Measurements from ENCODE around the gene SGCD.

SGCD gene

DNA sequence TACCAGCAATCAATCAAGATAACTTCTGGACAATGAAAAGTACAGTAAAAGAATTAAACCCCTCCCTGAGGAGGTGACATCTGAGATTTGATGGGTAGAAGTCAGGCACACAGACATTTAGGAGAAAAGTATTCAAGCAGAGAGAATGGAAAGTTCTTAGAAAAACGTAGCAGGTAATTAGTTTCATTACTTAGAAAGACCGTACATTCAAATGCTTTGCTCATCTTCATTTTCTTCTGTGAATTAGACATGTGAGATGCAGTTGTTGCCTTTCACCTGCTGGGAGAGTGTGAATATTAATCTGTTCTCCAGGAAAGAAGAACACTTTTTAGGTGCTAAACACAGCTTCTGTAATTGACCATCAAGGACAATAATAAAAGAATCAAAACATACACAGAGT is 451.8 kb downstream of the SGCD start:
- TF ChIP-seq, protein P1, sequence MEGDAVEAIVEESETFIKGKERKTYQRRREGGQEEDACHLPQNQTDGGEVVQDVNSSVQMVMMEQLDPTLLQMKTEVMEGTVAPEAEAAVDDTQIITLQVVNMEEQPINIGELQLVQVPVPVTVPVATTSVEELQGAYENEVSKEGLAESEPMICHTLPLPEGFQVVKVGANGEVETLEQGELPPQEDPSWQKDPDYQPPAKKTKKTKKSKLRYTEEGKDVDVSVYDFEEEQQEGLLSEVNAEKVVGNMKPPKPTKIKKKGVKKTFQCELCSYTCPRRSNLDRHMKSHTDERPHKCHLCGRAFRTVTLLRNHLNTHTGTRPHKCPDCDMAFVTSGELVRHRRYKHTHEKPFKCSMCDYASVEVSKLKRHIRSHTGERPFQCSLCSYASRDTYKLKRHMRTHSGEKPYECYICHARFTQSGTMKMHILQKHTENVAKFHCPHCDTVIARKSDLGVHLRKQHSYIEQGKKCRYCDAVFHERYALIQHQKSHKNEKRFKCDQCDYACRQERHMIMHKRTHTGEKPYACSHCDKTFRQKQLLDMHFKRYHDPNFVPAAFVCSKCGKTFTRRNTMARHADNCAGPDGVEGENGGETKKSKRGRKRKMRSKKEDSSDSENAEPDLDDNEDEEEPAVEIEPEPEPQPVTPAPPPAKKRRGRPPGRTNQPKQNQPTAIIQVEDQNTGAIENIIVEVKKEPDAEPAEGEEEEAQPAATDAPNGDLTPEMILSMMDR (IDR thresholded peaks at IDR 0.05) = no peak
- Histone ChIP-seq H3K4me1 (ENCODE audit: control insufficient read depth in 1 of 2, insufficient read depth in 1 of 2, low read depth in 1 of 2, low read length in 1 of 2) (no peaks in the 10 kb centered on the region), H3K4me3 (ENCODE audit: low read depth in 1 of 2, low read length in 1 of 2) (no peak overlapping the region), H3K27me3 (no peaks in the 10 kb centered on the region), H3K36me3 (no peaks in the 10 kb centered on the region), H3K9me3 (no peaks in the 10 kb centered on the region), H3K27ac (no peak overlapping the region)

DNA sequence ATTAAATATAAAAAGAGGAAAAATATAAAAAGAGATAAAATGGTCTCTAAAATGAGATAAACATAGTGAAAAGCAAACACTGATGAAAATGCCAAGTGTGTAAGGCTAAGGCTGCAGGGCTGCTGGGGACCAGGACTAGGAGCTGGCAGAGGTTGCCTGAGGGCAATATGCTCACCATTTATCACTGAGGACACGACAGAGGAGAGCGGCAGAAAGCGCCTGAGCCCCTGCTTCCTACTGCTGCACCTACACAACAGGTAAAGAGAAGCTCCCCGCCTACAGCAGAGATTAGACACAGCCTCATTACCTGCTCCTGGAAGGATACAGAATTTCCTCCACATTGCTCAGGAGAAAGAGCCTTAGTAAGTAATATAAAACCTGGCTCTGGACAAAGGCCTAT is 452.5 kb downstream of the SGCD start:
- H3K4me1 ChIP-seq (ENCODE audit: control insufficient read depth in 1 of 2, insufficient read depth in 1 of 2, low read depth in 1 of 2, low read length in 1 of 2) = no peaks in the 10 kb centered on the region
- no peaks in the 10 kb centered on the region for H3K9me3 ChIP-seq
- TF ChIP-seq, protein P1 (IDR thresholded peaks at IDR 0.05) = no peak
- H3K4me3 ChIP-seq (ENCODE audit: low read depth in 1 of 2, low read length in 1 of 2) = no peak overlapping the region
- no peaks in the 10 kb centered on the region for H3K36me3 ChIP-seq
- no peak overlapping the region for H3K27ac ChIP-seq
- no peaks in the 10 kb centered on the region for H3K27me3 ChIP-seq

DNA sequence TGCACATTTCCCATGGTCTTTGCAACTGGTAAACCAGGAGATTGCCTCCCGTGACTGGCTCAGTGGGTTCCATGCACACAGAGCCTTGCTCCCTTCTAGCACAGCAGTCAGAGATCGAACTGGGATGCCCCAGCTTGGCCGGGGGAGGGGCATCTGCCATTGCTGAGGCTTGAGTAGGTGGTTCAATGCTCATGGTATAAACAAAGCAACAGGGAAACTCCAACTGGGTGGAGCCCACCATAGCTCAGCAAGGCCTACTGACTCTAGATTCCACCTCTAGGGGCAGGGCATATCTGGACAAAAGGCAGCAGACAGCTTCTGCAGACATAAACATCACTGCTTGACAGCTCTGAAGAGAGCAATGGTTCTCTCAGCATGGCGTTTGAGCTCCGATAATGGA is 456.1 kb downstream of the SGCD start:
- no peaks in the 10 kb centered on the region for H3K4me1 ChIP-seq (ENCODE audit: control insufficient read depth in 1 of 2, insufficient read depth in 1 of 2, low read depth in 1 of 2, low read length in 1 of 2)

DNA sequence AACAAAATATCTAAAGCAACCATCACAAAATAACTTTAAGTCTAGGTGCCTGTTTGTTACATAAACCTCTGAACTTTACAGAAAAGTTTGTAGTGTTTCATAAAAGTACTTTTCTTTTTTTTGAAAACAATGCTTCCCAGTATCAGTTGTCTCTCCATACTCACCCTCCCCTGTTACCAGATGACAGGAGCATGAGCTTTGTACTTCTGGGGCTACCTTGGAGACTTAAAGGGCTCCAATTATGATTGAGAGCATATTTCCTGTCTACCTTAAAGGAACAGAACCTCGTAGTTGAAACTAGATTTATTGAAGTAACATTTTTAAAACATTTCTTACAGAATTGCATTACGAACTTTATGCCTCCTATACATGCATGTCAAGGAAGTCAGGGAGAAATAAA is 467.7 kb downstream of the SGCD start:
- Histone ChIP-seq H3K4me1 (ENCODE audit: control insufficient read depth in 1 of 2, insufficient read depth in 1 of 2, low read depth in 1 of 2, low read length in 1 of 2) (no peaks in the 10 kb centered on the region), H3K27ac (no peak overlapping the region), H3K9me3 (no peaks in the 10 kb centered on the region), H3K4me3 (ENCODE audit: low read depth in 1 of 2, low read length in 1 of 2) (no peak overlapping the region), H3K36me3 (no peaks in the 10 kb centered on the region), H3K27me3 (no peaks in the 10 kb centered on the region)
- TF ChIP-seq, protein P1 (IDR thresholded peaks at IDR 0.05) = no peak

More for the DNA sequence above, 456.1 kb downstream of the SGCD start:
- Histone ChIP-seq H3K4me3 (ENCODE audit: low read depth in 1 of 2, low read length in 1 of 2) (no peak overlapping the region), H3K9me3 (no peaks in the 10 kb centered on the region), H3K36me3 (no peaks in the 10 kb centered on the region), H3K27me3 (no peaks in the 10 kb centered on the region), H3K27ac (no peak overlapping the region)
- TF ChIP-seq, protein P1 (IDR thresholded peaks at IDR 0.05) = no peak

DNA sequence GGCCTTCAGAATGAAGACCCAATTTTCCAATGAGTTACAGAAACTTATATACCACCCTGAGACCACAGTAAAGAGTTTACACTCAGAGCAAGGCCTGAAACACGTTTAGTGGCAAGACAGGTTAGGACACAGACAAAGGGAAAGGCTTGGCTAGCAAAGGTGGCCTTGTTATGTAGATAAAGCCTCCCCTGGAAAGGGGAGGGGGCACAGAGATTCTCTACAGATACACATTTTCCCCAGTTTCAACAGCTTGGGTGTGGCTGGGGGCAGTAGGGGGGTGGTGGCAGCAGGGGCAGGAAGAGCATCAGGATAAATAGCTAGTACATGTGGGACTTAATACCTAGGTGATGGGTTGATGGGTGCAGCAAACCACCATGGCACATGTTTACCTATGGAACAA is 471.2 kb downstream of the SGCD start:
- H3K4me1 ChIP-seq (ENCODE audit: control insufficient read depth in 1 of 2, insufficient read depth in 1 of 2, low read depth in 1 of 2, low read length in 1 of 2) = no peaks in the 10 kb centered on the region
- no peaks in the 10 kb centered on the region for H3K9me3 ChIP-seq
- TF ChIP-seq, protein P1 (IDR thresholded peaks at IDR 0.05) = no peak
- no peak overlapping the region for H3K27ac ChIP-seq
- H3K36me3 ChIP-seq = no peaks in the 10 kb centered on the region
- no peak overlapping the region for H3K4me3 ChIP-seq (ENCODE audit: low read depth in 1 of 2, low read length in 1 of 2)
- H3K27me3 ChIP-seq = no peaks in the 10 kb centered on the region

DNA sequence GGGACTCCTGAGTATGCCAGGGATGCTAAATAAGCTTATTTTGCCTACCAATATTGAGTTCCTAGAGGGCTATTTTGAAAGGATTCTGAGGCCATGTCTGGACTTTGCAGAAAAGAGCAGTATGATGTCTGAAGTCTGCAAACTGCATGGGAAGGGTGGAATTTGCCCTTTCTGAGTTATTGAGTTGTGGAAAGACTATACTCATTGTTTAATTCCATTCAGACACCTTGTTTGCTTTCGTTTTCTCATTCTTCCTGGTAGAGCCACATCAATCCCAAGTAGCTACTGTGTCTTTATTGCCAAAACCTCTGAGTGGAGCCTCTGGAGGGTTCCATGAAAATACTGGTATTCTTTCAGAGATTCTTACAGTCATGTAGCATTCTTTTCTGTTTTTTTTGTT is 472.2 kb downstream of the SGCD start:
- Histone ChIP-seq H3K27ac (no peak overlapping the region), H3K36me3 (no peaks in the 10 kb centered on the region), H3K27me3 (no peaks in the 10 kb centered on the region), H3K9me3 (no peaks in the 10 kb centered on the region), H3K4me1 (ENCODE audit: control insufficient read depth in 1 of 2, insufficient read depth in 1 of 2, low read depth in 1 of 2, low read length in 1 of 2) (no peaks in the 10 kb centered on the region), H3K4me3 (ENCODE audit: low read depth in 1 of 2, low read length in 1 of 2) (no peak overlapping the region)
- TF ChIP-seq, protein P1 (IDR thresholded peaks at IDR 0.05) = no peak

Data from neutrophil (primary cell).